ENCODE results near the gene FYTTD1.

FYTTD1 gene

GRCh38 chr3:197793247-197793646 is 43.6 kb downstream of the FYTTD1 start:
- DNase-seq (ENCODE audit: low spot score): no peak

DNA sequence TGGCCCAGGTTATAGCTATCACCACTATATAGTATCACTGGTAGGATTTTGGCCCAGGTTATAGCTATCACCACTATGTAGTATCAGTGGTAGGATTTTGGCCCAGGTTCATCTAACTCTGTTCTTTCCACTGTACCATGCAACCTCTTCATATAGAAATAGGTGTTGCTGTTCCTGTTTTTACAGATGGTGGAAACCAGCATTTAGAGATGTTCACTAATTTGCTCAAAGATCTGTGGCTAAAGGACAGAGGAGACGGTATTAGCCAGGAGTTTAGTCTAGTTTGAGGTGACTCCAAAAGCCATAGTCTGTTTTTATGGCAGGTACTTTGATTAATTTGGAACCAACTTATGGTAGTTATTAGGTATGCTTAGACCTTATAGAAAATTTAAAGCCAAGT is 44.4 kb downstream of the FYTTD1 start:
- DNase-seq (ENCODE audit: low spot score): no peak

DNA sequence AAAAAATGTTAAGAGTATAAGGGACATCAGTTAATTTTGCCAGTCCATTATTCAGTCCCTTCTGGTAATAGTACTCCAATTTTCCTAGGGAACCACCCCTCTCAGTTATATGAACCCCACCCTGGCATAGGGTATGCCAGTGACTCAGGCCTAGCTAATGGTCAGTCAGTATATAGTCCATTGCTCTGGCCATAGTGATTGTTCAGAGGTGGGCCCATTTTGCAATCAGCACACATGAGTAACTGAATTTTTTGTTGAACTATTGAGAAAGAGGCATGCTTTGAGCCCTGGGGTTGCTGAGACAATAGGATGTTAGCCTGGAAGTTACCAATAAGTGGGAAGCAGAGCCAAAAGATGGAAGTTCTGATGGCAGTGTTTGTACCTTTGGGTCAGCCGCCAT is 45.5 kb downstream of the FYTTD1 start:
- peak; percentile 26 for DNase-seq (ENCODE audit: low spot score)

DNA sequence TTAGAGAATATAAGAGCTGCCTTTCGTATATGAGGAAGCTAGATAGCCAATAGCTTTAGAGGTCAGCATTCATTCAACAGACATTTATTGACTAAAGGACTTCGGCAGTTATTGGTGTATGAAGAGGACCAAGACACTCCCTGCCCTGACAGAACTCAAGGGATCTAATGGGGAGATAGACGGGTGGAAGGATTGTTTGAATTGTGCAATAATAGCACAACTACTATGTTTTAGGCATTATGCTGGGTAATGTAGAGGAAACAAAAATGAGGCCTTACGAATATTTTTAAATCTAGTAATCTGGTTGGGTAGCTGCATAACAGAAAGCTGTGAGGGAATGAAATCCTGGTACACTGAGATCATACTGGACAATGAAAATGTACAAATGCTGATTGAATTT is 46.4 kb downstream of the FYTTD1 start:
- DNase-seq (ENCODE audit: low spot score): no peak

DNA sequence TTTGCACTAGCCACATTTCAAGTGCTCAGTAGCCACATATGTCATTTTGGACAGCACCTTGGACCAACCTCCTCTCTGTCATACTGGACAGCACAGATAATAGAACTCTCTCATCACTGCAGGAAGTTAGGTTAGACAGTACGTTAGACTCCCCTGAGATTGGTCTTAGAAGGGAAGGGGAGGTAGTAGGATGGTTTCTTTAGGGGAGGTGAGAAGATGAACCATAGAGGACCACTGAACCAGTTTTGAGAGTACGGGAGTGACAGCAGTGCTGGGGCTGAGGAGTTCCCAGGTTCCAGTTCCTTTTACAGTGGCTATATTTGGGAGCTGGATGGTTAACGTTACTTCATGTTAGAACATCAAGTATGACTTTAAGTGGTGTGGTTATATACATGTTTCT is 49.2 kb downstream of the FYTTD1 start:
- DNase-seq (ENCODE audit: low spot score): no peak

GRCh38 chr3:197800379-197800778 is 50.7 kb downstream of the FYTTD1 start:
- no peak for DNase-seq (ENCODE audit: low spot score)

DNA sequence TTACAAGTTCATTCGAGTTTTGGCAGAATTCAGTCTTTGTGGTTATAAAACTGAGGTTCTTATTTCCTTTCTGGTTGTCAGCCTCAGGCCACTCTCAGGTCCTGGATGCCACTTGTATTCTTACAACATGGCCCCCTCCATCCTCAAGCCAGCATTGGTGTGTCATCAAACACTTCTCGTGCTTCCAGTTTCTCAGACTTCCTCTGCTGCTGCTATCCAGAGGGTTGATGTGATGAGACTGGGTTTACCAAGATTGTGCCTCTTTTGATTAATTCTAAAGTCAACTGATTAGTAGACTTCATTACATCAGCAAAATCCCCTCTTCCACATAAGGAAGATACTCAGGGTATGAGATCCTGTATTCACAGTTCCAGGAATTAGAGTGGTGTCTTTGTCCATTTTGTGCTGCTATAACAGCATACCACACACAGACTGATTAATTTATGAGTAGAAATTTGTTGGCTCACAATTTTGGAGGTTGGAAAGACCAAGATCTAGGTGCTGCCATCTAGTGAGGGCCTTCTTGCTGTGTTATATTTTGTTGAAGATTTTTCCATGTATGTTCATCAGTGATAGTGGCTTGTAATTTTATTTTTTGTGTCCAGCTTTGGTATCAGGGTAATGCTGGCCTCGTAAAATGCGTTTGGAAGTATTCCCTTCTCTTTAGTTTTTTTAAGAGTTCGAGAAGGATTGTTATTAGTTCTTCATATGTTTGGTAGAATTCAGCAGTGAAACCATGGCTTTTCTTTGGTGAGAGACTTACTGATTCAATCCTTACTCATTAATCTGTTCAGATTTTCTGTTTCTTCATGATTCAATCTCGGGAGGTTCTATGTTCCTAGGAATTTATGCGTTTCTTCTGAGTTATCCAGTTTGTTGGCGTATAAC is 52.5 kb downstream of the FYTTD1 start:
- no peak for DNase-seq (ENCODE audit: low spot score)

DNA sequence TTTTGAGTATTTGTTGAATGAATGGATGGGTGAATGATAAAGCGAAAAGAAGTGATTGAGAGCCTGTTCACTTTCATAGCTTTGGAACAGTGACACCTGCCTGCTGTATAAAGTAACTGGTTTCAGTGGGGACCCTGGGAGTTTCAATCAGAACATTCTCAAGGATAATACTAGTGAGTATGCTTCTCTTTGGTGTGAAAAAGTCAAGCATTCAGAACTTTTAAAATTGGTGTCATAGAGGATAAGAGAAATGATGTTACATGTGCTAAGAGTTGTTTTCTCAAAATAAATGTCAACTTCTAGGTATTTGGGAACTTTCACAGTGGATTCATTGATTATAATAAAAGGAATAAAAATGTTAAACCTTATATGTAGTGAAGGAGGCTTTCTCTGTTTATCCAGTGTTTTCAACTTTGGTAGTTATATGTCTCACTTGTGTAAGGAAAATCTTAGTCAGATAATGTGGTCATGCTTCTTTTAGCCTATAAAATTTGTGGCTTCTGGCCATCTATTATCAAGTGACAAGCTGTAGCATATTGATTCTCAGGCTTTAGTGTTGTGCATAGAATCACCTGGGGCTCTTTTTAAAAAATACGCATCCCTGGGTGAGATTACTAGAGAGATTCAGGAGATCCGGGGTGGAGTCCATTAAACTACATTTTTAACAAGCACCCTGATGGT is 53.2 kb downstream of the FYTTD1 start:
- peak; percentile 16 for DNase-seq (ENCODE audit: low spot score)

DNA sequence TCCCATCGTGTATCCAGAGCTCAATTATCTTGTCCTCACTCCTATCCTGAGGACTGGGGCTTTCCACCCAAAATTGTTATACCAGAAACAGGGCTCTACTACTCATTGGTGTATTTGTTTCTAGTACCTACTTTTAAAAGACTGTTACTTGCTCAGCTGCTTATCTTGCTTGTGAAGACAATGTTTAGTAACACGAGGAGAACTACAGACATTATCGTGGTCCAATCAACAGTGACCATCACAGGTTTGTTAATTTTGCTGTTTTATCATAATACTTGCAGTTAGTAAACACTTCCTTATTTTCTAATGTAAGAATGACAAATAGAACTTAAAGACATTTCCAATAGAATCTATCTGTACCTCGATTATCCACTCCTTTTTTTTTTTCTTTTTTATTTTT is 54.8 kb downstream of the FYTTD1 start:
- no peak for DNase-seq (ENCODE audit: low spot score)

DNA sequence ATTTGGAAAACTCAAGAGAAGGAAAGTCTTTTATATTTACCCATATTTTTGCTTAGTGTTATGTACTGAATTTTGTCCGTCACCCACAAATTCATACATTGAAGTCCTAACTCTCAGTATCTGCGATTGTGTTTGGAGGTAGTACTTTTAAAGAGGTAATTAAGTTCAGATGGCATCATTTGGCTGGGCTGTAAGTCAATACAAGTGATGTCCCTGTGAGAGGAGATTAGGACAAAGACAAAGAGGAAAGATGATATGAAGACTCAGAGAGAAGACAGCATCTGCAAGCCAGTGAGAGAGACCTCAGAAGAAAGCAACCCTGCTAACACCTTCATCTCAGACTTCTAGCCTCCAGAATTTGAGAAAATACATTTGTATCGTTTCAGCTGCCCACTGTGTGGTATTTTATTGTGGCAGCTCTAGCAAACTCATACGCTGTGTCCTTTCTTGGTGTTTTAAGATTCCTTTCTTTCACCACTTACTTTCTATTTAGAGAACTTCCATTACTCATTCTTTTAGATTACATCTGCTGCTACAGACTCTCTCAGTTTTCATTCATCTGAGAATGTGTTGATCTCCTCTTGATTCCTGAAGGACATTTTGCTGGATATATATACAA is 58.4 kb downstream of the FYTTD1 start:
- DNase-seq (ENCODE audit: low spot score): no peak

DNA sequence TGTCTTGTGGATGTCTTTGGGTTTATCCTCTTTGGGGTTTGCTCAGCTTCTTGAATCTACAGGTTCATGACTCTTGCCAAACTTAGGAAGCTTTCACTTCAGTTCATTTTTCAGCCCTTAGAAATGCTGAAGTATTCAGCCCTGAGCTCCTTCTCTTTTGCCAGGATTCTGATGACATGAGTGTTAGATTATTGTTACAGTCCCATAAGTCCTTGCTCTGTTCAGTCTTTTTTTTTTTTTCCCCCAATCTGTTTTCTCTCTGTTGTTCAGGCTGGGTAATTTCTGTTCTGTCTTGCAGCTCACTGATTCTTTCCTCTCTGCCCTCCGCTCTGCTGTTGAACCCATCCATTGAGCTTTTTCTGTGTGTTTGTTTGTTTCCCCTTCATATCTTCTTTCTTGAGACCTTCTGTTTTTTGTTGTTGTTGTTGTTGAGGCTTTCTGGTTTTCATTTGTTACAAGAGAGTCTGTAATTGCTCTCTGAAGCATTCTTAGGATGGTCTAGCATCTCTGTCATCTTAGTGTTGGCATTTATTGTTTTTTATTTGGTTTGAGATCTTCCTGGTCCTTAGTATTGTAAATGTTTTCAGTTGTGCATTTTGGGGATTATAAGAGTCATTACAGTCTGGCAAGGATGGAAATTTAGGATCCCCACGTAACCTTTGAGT is 59.8 kb downstream of the FYTTD1 start:
- DNase-seq (ENCODE audit: low spot score): no peak

- DNase-seq (ENCODE audit: low spot score): no peak
Observed at GRCh38 chr3:197810901-197811300, 61.2 kb downstream of the FYTTD1 start.

GRCh38 chr3:197811343-197811742 is 61.7 kb downstream of the FYTTD1 start:
- no peak for DNase-seq (ENCODE audit: low spot score)

DNA sequence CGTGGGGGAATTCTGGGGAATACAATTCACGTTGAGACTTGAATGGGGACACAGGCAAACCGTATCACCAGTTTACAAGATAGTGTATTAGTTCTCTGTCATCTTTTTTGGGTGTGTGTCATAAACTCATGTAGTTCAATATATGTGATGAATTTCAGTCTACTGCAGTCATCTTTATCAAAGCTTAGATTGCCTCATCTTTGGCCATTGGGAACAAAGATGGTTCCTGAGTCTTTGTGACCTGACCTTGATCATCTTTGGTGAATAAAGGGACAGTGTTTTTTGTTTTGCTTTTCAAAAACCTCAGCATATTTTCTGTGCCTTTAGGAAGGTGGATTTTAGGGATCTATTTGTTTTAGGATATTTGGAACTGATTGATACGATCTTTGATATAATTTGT is 64.7 kb downstream of the FYTTD1 start:
- no peak for DNase-seq (ENCODE audit: low spot score)

- DNase-seq (ENCODE audit: low spot score): peak; percentile 77
Observed at GRCh38 chr3:197820550-197821335, 71.1 kb downstream of the FYTTD1 start.

DNA sequence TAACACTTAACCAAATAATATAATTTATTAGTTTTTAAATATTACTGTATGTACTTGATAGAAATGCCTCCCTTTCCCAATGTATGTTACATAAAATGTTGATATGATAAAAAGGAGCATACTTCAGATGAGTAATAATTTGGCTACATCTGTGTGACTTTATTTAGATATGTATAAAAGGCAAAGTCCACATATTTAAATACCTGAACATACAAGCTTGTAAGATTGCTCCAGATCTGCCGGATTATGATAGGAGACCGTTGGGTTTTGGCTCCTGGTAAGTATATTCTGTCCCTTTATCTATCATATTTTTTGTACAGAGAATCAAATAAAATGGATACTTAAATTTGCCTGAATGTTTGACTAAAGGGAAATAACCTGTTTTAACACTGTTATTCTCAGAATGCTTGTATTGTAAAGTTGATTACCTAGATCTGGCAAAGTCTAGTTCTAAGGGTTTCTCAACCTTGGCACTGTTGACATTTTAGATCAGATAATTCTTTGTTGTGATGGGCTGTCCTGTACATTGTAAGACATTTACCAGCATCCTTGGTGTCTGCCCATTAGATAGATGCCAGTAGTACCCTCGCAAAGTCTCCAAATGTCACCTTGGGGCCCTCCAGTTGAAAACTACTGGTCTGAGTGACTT is 79.8 kb downstream of the FYTTD1 start:
- no peak for DNase-seq (ENCODE audit: low spot score)

DNA sequence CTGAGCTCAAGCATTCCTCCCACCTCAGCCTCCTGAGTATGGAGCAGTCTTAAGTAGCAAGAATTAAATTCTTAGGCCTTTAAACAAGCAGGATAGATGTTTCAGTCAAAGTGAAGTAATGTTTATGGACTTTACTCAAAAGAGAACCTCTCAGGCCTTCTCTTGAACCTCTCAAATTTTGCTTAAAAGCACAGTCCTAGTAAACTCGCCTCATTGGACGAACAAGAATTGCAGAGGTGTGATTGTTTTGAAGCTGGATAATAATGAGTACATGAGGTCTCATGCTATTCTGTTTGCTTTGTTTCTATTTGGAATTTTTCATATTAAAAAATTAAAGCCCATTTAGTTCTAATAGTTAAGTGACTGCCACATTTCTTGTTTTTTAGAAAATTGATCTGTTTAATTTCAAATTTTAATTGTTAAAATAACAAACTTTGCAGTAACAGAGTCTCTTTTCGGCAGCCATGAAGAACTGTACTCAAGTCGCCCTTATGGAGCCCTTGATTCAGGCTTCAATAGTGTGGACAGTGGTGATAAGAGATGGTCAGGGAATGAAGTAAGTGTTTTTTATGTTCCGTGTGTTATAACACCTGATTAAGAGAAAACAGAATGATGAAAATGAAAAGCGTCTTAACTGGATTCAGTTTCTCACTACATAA is 80.8 kb downstream of the FYTTD1 start:
- DNase-seq (ENCODE audit: low spot score): no peak

- DNase-seq (ENCODE audit: low spot score): no peak
Observed at GRCh38 chr3:197830967-197831313, 81.3 kb downstream of the FYTTD1 start.

- DNase-seq (ENCODE audit: low spot score): no peak
Observed at GRCh38 chr3:197833930-197834715, 84.4 kb downstream of the FYTTD1 start.

- DNase-seq (ENCODE audit: low spot score): no peak
Observed at GRCh38 chr3:197835509-197835908, 85.8 kb downstream of the FYTTD1 start.
